Measurements from ENCODE around the gene GCFC2.

GCFC2 gene

DNA sequence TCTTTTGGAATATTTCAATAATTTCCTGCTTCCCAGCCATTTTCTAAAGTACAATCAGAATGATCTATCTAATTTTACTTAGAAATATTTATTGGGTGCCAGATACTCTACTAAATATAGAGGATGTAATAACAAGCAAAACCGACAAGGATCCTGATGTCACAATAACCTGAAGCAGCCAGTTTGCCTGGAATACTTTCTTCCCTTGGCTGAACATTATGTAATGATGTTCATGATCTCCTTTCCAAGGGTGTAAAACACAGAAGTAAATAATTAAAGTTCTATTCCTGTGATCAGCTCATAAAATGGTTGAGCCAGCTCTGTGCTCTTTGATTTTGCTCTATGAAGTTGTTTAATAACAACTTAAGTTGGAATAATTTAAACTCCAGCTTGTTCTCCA lies 66.7 kb downstream of the GCFC2 start:
- no peak for TF ChIP-seq CTCF (conservative IDR thresholded peaks at IDR 0.05; ENCODE audit: low read depth, low read length)
- DNase-seq (ENCODE audit: low read depth): no peak
- H3K4me3 ChIP-seq (ENCODE audit: low read length): no peak overlapping the region

DNA sequence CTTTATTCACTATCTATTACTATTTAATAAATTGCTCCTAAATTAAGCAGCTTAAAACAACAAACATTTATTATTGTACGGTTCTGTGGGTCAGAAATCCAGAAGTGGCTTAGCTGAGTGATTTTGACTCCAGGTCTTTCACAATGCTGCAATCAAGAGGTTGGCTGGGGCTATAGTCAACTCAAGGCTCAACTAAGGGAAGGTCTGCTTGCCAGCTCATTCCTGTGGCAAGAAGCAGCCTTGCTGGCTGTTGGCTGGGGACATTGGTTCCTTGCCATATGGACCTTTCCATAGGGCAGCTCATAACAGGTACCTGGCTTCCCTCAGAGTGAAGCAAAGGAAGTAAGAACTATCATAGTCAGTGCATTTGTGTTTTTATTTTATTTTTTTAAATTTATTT lies 69.1 kb downstream of the GCFC2 start:
- DNase-seq (ENCODE audit: low read depth): no peak
- no peak overlapping the region for H3K4me3 ChIP-seq (ENCODE audit: low read length)
- TF ChIP-seq CTCF (conservative IDR thresholded peaks at IDR 0.05; ENCODE audit: low read depth, low read length): no peak

DNA sequence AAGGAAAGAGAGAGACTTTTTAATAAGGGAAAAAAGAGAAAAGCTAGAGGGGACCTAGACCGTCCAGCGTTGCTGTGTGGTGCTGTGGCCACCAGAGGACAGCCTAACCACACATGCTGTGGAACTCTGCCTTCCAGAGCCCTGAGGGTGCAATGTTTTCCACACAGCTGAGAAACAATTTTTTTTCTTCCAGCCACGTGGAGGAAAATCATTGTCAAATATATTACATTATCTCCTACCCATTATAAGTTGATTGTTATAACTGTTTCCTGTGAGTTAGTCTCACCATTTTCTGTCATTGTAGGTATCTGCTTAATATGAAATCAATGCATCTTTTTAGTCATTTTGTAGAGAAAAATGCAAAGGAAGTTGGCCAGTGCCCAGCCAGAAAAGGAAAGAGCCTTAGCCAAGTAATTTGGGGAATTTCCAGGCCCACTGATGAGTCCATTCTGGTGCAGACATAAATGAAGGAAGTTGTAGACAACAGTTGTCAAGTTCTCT lies 70.0 kb downstream of the GCFC2 start:
- DNase-seq (ENCODE audit: low read depth): peak; percentile 14
- no peak overlapping the region for H3K4me3 ChIP-seq (ENCODE audit: low read length)
- TF ChIP-seq CTCF (conservative IDR thresholded peaks at IDR 0.05; ENCODE audit: low read depth, low read length): peak; percentile 100

- no peak overlapping the region for H3K4me3 ChIP-seq (ENCODE audit: low read length)
- TF ChIP-seq CTCF (conservative IDR thresholded peaks at IDR 0.05; ENCODE audit: low read depth, low read length): peak; percentile 20
- no peak for DNase-seq (ENCODE audit: low read depth)
Observed at GRCh38 chr2:75637568-75637967, 73.1 kb downstream of the GCFC2 start.

- no peak overlapping the region for H3K4me3 ChIP-seq (ENCODE audit: low read length)
- no peak for TF ChIP-seq CTCF (conservative IDR thresholded peaks at IDR 0.05; ENCODE audit: low read depth, low read length)
- no peak for DNase-seq (ENCODE audit: low read depth)
Observed at GRCh38 chr2:75634945-75635344, 75.8 kb downstream of the GCFC2 start.

DNA sequence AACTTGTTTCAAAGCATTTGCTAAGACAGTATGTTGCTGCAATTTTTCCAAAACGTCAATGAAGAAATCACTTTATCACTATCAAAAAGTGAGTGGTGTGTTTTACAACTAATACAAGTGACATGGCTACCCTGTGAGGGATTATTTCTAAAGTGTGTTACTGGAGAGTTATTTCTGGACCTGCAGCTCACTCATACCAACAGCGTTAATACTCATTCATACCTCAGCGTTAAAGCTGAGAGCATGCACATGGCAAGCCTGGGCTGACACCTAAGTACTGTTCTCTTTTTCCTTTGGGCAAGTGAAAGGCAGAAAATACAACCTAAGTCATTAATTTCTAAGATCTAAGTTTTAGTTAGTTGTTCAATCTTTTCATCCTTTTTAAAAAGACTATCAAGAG lies 77.1 kb downstream of the GCFC2 start:
- DNase-seq (ENCODE audit: low read depth): no peak
- H3K4me3 ChIP-seq (ENCODE audit: low read length): no peak overlapping the region
- no peak for TF ChIP-seq CTCF (conservative IDR thresholded peaks at IDR 0.05; ENCODE audit: low read depth, low read length)

- TF ChIP-seq CTCF (conservative IDR thresholded peaks at IDR 0.05; ENCODE audit: low read depth, low read length): no peak
- DNase-seq (ENCODE audit: low read depth): no peak
- H3K4me3 ChIP-seq (ENCODE audit: low read length): no peak overlapping the region
Observed at GRCh38 chr2:75632813-75633212, 77.9 kb downstream of the GCFC2 start.
